Measurements from ENCODE around the gene CTNND1.

DNA sequence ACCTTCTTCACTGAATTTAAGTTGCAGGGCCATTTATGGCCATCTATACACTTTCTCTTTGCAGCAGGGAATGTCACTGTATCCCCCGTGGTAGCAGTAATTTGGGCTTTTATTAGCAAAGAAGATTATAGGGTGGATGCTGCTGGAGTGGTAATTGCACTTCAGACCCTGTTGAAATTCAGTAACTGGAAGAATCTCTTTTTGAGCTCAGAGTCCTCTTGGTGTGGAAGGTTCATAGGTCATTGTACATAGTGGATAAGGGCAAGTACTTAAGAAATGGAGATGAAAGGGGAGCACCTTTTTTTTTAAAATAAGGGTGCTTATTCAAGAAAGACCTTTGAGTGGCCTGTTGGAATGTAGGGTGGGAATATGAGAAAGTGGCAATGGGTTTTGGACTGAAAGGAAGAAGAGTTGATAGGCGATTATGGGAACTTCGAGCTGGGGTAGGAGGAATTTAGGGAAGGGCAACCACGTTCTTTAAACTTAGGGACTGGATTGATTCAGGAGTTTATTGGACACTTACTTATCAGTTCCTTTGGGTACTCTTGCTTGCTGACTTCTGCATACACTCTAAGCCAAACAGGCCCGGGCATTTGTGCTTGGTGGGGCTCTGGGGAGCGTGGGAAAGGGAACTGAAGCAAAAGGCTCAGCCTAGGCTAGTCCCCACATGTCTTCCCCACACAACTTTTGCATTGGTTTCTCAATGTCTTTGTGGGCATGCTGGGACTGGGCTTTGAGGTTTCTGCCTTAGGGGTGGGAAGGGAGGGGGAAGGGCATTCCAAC is 26.5 kb downstream of the CTNND1 start:
- TF ChIP-seq REST (IDR thresholded peaks at IDR 0.05; ENCODE audit: insufficient read depth in 1 of 2, low read depth in 2 of 2, low read length in 2 of 2) (no peak), TAF1 (IDR thresholded peaks at IDR 0.05; ENCODE audit: borderline replicate concordance, insufficient read depth, low read length) (no peak), POLR2AphosphoS5 (IDR thresholded peaks at IDR 0.05; ENCODE audit: low read depth, low read length) (no peak), SIN3A (IDR thresholded peaks at IDR 0.05; ENCODE audit: borderline replicate concordance, insufficient read depth, low read length) (no peak), FOXP2 (optimal IDR thresholded peaks at IDR 0.05; ENCODE audit: borderline replicate concordance, extremely low read depth, extremely low read length, insufficient read depth) (no peak)

Measured in PFSK-1 (cell line).